GM12891 (cell line): Measurements from ENCODE around the gene KIF5C.
"Not testable (repeated sequence)": the region's sequence is repeated elsewhere in the genome, so short reads cannot be mapped to it uniquely, and the experiment has no call there.

ENCODE experiments used
- PAX5 ChIP-seq: IDR thresholded peaks from 2 replicates; pipeline ENCODE4 v1.6.1; 2011; ENCODE audit warnings: low read length, moderate library complexity, mild to moderate bottlenecking; ENCODE audit not compliant: insufficient read depth, severe bottlenecking
- POLR2A ChIP-seq: IDR thresholded peaks from 2 replicates; pipeline ENCODE4 v1.6.1; 2011; ENCODE audit warnings: low read depth, low read length, control low read depth
- POLR2AphosphoS5 ChIP-seq: IDR thresholded peaks from 2 replicates; pipeline ENCODE4 v1.6.1; 2011; ENCODE audit warnings: low read depth, low read length, control low read depth
- POU2F2 ChIP-seq: IDR thresholded peaks from 2 replicates; pipeline ENCODE4 v1.6.1; 2011; ENCODE audit warnings: low read depth, mild to moderate bottlenecking, control low read depth, low read length, moderate library complexity
- SPI1 ChIP-seq: IDR thresholded peaks from 2 replicates; pipeline ENCODE4 v1.6.1; 2011; ENCODE audit warnings: low read depth, low read length, control low read depth
- TAF1 ChIP-seq: IDR thresholded peaks from 2 replicates; pipeline ENCODE4 v1.6.1; 2011; ENCODE audit warnings: low read depth, low read length, control low read depth

DNA sequence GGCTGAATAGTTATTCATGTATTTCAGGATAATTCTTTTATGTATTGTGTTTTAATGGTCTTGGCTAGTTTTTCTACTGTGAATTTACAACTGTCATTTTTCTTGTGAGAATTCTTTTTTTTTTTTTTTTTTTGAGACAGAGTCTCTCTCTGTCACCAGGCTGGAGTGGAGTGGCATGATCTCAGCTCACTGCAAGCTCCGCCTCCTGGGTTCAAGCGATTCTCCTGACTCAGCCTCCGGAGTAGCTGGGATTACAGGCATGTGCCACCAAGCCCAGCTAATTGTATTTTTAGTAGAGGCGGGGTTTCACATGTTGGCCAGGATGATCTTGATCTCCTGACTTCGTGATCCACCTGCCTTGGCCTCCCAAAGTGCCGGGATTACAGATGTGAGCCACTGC lies 12.5 kb upstream of the KIF5C start:
- TF ChIP-seq POLR2AphosphoS5, POLR2A, PAX5, TAF1, SPI1, POU2F2: not testable (repeated sequence)
